KOPT-K1 (cell line): ENCODE results near the gene HIP1.
"Not testable (repeated sequence)": the region's sequence is repeated elsewhere in the genome, so short reads cannot be mapped to it uniquely, and the experiment has no call there.

Source experiments
- H3K27ac ChIP-seq: fragments of 200-600 bp; sonication (generic); 2 replicates; pipeline ENCODE4 v1.5.1; 2016; ENCODE audit warnings: antibody characterized with exemption, mild to moderate bottlenecking, low read depth, low read length; ENCODE audit not compliant: poor library complexity, severe bottlenecking
- H3K36me3 ChIP-seq: fragments of 200-600 bp; sonication (generic); 2 replicates; pipeline ENCODE4 v1.5.1; 2017; ENCODE audit warnings: antibody characterized with exemption, mild to moderate bottlenecking, low read length, moderate library complexity; ENCODE audit not compliant: insufficient read depth
- H3K9me3 ChIP-seq: fragments of 200-600 bp; sonication (generic); 2 replicates; pipeline ENCODE4 v1.5.1; 2017; ENCODE audit warnings: antibody characterized with exemption, low read length, mild to moderate bottlenecking; ENCODE audit not compliant: insufficient read depth, poor library complexity, severe bottlenecking

The HIP1 gene

DNA sequence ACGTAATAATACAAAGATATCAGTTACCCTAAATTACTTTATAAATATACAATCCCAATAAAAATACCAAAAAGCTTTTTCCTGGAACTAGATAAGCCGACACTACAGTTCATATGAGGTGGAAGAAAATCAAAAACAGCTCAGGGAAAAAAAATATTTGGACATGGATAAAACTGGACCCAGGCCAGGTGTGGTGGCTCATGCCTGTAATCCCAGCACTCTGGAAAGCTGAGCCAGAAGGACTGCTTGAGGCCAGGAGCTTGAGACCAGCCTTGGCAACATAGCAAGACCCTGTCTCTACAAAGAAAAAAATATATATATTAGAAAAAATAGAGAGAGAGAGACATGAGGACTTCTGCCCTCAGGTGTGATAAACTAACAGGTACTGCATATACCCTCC, 219.9 kb downstream of the HIP1 start:
- Histone ChIP-seq H3K9me3 (peaks cover 20% of the 10 kb centered on the region), H3K36me3 (peaks cover 53% of the 10 kb centered on the region)
- not testable (repeated sequence) for H3K27ac ChIP-seq

DNA sequence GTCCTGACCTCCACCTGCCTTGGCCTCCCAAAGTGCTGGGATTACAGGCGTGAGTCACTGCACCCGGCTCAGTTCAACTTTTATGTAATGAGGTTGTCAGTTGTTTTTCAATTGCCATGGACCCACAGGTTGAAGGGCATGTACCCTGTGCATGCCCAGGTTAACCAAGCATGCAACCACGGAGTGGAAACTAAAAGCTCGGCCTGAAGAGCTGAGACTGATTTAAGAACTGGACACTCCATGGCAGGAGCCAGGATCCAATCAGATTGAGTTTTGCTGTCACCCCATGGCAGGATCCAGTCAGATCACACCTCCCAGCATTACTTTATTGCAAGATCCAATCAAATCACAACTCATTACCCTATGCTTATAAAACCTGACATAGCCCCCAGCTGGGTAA, 229.7 kb downstream of the HIP1 start:
- peaks cover 13% of the 10 kb centered on the region; the same call in 1 of the 2 replicates for H3K36me3 ChIP-seq
- not testable (repeated sequence) for H3K9me3 ChIP-seq, H3K27ac ChIP-seq

DNA sequence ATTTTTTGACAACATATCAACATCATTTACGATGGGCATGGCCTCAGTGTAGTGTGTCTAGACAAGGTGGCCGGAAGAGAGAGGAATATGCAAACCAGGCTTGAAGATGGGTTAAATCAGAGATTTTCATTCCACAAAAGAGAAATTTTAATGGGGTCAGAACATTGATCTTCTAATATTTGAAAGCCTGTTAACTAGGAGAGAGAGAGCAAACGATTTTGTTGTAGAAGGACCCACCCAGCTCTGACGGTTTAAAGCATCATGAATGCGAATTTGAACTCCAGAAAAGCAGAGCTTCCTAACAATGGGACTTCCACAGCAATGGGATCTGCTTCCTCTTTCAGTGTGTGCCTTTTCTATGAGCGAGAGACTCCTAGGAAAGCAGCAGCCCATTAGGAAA, 246.7 kb downstream of the HIP1 start, which contains the start of gene SPDYE5:
Gene SPDYE5 (plus strand): TSS at position 301 of the 400 bp plus-strand sequence. CDS start 1,728 bp downstream, outside the sequence.
- not testable (repeated sequence) for H3K36me3 ChIP-seq, H3K9me3 ChIP-seq, H3K27ac ChIP-seq

DNA sequence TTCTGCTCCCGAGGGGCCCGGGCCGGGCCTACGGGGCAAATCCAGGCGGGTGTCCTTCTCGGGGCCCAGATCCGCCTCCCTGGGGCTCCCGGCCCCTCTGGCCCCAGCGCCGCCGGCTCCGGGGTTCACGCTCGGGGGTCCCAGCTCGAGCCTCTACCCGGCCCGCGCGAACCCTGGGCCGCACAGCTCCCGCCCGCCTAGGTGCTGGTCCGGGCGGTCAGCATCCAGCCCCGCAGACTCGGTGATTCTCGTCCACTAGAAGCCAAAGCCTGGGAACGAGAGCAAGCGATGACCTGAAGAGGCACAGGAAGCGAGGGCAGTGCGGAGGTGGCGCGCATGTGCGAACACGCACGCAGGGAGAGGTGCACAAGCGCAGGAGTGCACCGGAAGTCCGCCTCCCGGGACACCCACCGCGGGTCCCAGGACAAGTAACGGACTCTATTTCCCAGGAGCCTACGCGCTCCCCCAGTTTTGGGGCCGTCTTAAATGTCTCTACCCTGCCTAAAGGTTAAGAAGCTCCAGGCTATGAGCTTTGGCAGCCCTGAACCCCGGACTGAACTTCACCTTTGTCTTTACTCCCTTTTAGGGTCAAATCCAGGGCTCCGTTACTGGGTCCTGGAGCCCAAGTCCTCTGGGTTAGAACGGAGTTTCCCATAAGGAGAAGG, 252.6 kb downstream of the HIP1 start, which contains the start of gene POM121C:
Gene POM121C (minus strand): TSS at position 321 of the 665 bp plus-strand sequence. CDS start 44,803 bp downstream, outside the sequence.
- H3K9me3 ChIP-seq: not testable (repeated sequence)
- Histone ChIP-seq H3K27ac (peak within 1 kb of the TSS; percentile 67), H3K36me3 (peaks cover 14% of the 10 kb centered on the region)

DNA sequence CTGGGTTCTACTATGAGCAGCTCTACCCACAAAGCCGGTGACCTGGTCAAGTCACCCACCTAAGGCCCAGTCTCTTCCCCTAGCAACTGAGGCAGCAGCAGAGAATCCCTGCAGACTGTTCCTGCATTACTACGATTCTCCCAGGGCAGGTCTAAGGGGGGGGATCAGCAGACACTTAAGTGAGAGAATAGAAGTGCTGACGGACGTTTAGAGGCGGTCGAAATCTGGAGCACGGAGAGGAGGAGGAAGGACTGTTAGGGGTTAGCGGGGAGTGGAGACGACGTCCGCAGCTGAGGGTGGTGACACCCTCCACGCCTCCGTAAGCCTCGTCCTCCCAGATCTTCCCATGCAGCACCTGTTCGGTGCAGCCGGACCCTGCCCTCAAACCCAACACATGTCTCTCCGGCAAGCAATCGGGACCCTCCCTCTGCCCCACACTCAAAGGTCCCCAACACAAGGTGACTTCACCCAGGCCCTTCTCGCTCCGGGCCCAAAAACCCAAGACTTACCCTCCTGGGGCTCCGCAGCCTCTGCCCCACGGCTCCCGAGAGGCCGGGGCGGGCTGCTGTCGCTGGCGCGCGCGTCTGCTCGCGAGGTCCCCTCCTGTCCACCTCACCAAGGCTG, 253.3 kb downstream of the HIP1 start:
- not testable (repeated sequence) for H3K9me3 ChIP-seq
- H3K27ac ChIP-seq: peak overlapping the region; percentile 67
- peaks cover 14% of the 10 kb centered on the region for H3K36me3 ChIP-seq
